Smooth muscle cell (in vitro differentiated cells): Measurements from ENCODE around the gene FTO. TPM values are rescaled to one million over a fixed set of nuclear protein-coding genes. Genes with fewer than 3 reads are reported as not detected.

Experiments used
- DNase-seq: peaks from one replicate; lab custom pipeline; 2025; ENCODE audit not compliant: unreplicated experiment; lab: John Stamatoyannopoulos, UW
- H2AFZ ChIP-seq: fragments of 200-600 bp; sonication (generic); 2 replicates; pipeline ENCODE4 v1.6.0; 2016; ENCODE audit warnings: antibody characterized with exemption, low read depth, mild to moderate bottlenecking
- H3F3A ChIP-seq: fragments of 200-600 bp; sonication (generic); 2 replicates; pipeline ENCODE4 v1.6.0; 2017; ENCODE audit warnings: antibody characterized with exemption, low read depth
- H3K27ac ChIP-seq: fragments of 200-600 bp; sonication (generic); 2 replicates; pipeline ENCODE4 v1.5.1; 2016; ENCODE audit warnings: low read depth, mild to moderate bottlenecking
- H3K27me3 ChIP-seq: fragments of 200-600 bp; sonication (generic); 2 replicates; pipeline ENCODE4 v1.6.1; 2016; ENCODE audit warnings: low read depth, mild to moderate bottlenecking
- H3K36me3 ChIP-seq: fragments of 200-600 bp; sonication (generic); 2 replicates; pipeline ENCODE4 v1.5.1; 2016; ENCODE audit warnings: low read depth
- H3K4me1 ChIP-seq: fragments of 200-600 bp; sonication (generic); 2 replicates; pipeline ENCODE4 v1.5.1; 2016; ENCODE audit warnings: low read depth
- H3K4me2 ChIP-seq: fragments of 200-600 bp; sonication (generic); 2 replicates; pipeline ENCODE4 v1.6.0; 2016; ENCODE audit warnings: mild to moderate bottlenecking
- H3K4me3 ChIP-seq: fragments of 200-600 bp; sonication (generic); 2 replicates; pipeline ENCODE4 v1.5.1; 2016; ENCODE audit warnings: mild to moderate bottlenecking
- H3K79me2 ChIP-seq: fragments of 200-600 bp; sonication (generic); 2 replicates; pipeline ENCODE4 v1.6.0; 2016; ENCODE audit warnings: low read depth, mild to moderate bottlenecking
- H3K9ac ChIP-seq: fragments of 200-600 bp; sonication (generic); 2 replicates; pipeline ENCODE4 v1.6.0; 2016; ENCODE audit warnings: low read depth
- H3K9me3 ChIP-seq: fragments of 200-600 bp; sonication (generic); replicated peaks from 2 replicates; pipeline ENCODE4 v1.5.1; 2016; ENCODE audit warnings: low read depth
- H4K20me1 ChIP-seq: fragments of 200-600 bp; sonication (generic); 2 replicates; pipeline ENCODE4 v1.6.0; 2016; ENCODE audit warnings: low read depth
- WGBS: methylation state at CpG from one replicate; pipeline ENCODE4 v1.1.7; 2016; ENCODE audit warnings: low lambda C conversion rate; 5-methylcytosine and 5-hydroxymethylcytosine counted together
- polyA plus RNA-seq: library from polyadenylated mRNA; unstranded; fragments of >200 nt; fragmentation: Nextera tagmentation; extraction: Ambion mirVana; gene quantifications from 2 replicates; pipeline ENCODE4 v1.2.1, GENCODE V29; 2016
- total RNA-seq: library from RNA; depleted of rRNA; stranded (reverse); fragments of >200 nt; gene quantifications from 2 replicates; pipeline ENCODE4 v1.2.3, GENCODE V29; 2014
- TF ChIP-seq, protein P1 (sequence below): fragments of 200-600 bp; sonication (generic); IDR thresholded peaks from 2 replicates; pipeline ENCODE4 v1.5.1; 2017; ENCODE audit warnings: borderline replicate concordance, mild to moderate bottlenecking, antibody characterized with exemption; ENCODE audit not compliant: insufficient read depth, poor library complexity, severe bottlenecking

The FTO gene
- total and polyA plus RNA-seq, 2 experiments from 2014 or later, result 81.1 to 89.9 TPM

DNA sequence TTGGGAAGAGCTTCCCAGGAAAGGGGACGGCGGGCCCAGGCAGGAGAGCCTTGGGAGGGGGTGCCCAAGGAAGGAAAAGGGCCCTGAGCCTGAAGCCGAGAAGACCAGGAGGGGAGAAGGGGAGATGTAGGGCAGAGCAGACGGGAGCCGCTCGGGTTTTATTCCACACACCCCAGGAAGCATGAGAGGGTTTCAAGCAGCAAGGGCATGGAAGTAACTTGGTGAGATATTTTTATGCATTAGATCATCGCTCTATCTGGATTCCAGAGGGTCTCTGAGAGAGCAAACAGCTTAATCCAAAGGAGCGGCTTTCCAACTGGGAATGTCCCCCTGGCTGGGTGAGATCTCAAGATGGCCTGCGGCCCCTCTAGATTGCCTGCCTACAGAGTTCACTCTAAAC lies 411.6 kb downstream of the FTO start:
- H3F3A ChIP-seq, result no peaks in the 10 kb centered on the region
- 97% methylated on average over 9 of the region's 9 CpGs for WGBS

DNA sequence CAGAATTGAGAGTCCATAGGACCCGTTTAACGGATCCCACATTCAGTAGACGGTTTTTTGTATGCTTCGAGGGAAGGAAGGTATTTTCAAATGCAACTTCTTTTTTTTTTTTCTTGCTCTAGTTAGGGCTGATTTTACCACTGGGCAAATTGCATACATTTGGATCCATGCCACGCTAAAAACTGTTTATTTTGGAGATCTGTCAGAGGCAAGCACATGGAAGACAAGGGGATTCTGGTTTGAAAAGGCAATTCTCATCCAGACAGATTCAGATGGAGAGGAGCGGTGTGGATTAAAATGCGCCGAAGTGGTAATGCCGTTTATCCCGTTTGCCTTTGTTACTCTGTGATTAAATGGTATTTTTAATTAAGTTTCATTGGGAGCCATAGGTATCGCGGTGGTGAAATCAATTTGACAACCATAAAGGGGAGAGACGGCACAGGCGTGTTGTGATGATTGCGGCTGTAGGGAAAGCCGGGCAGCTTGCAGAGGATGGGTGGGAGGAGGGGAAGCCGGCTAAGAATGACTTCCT lies 412.2 kb downstream of the FTO start:
- WGBS, result 92% methylated on average over 17 of the region's 17 CpGs
- no peaks in the 10 kb centered on the region for H3K9me3 ChIP-seq
- TF ChIP-seq, protein P1, sequence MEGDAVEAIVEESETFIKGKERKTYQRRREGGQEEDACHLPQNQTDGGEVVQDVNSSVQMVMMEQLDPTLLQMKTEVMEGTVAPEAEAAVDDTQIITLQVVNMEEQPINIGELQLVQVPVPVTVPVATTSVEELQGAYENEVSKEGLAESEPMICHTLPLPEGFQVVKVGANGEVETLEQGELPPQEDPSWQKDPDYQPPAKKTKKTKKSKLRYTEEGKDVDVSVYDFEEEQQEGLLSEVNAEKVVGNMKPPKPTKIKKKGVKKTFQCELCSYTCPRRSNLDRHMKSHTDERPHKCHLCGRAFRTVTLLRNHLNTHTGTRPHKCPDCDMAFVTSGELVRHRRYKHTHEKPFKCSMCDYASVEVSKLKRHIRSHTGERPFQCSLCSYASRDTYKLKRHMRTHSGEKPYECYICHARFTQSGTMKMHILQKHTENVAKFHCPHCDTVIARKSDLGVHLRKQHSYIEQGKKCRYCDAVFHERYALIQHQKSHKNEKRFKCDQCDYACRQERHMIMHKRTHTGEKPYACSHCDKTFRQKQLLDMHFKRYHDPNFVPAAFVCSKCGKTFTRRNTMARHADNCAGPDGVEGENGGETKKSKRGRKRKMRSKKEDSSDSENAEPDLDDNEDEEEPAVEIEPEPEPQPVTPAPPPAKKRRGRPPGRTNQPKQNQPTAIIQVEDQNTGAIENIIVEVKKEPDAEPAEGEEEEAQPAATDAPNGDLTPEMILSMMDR, result no peak

More for the DNA sequence above, 411.6 kb downstream of the FTO start:
- no peak overlapping the region for H3K4me3 ChIP-seq
- H3K36me3 ChIP-seq, result no peaks in the 10 kb centered on the region
- TF ChIP-seq, protein P1, result no peak
- no peak overlapping the region for H3K9ac ChIP-seq
- H3K4me2 ChIP-seq, result no peak overlapping the region
- no peaks in the 10 kb centered on the region for H3K27me3 ChIP-seq
- H3K4me1 ChIP-seq, result no peaks in the 10 kb centered on the region
- H2AFZ ChIP-seq, result no peak overlapping the region
- no peaks in the 10 kb centered on the region for H3K79me2 ChIP-seq
- no peaks in the 10 kb centered on the region for H3K9me3 ChIP-seq
- no peak for DNase-seq
- H3K27ac ChIP-seq, result no peak overlapping the region
- no peaks in the 10 kb centered on the region for H4K20me1 ChIP-seq

DNA sequence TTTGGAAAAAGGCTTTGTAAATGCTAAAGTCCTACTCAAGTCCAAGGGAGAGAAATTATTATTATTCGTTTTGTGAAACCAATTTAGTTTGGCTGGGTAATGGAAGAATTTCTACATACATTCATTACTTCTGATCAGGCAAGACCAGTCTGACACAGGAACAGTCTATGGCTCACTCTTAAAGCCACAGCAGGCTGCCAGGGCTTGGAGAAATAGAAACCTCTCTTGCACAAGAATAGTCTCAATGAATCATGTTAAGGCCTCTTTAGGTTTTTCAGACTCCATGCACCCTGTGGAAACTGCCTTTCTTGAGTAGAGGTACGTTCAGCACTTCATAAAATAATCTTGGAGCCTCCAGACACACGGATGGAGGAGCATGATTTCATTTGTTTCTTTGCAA lies 414.9 kb downstream of the FTO start:
- Histone ChIP-seq H3K4me3 (no peak overlapping the region), H3K9me3 (no peaks in the 10 kb centered on the region), H3K79me2 (no peaks in the 10 kb centered on the region), H3K27ac (no peak overlapping the region), H3K4me2 (no peak overlapping the region), H4K20me1 (no peaks in the 10 kb centered on the region), H3F3A (no peaks in the 10 kb centered on the region), H3K27me3 (no peaks in the 10 kb centered on the region), H3K36me3 (no peaks in the 10 kb centered on the region), H3K4me1 (no peaks in the 10 kb centered on the region), H2AFZ (no peak overlapping the region), H3K9ac (no peak overlapping the region)
- WGBS, result 90% methylated on average over 3 of the region's 3 CpGs
- no peak for DNase-seq
- TF ChIP-seq, protein P1, result no peak

More for the DNA sequence above, 412.2 kb downstream of the FTO start:
- no peak overlapping the region for H3K4me3 ChIP-seq
- no peaks in the 10 kb centered on the region for H4K20me1 ChIP-seq
- no peaks in the 10 kb centered on the region for H3K36me3 ChIP-seq
- DNase-seq, result no peak
- H3K9ac ChIP-seq, result no peak overlapping the region
- H3K4me1 ChIP-seq, result no peaks in the 10 kb centered on the region
- H3K27ac ChIP-seq, result no peak overlapping the region
- no peaks in the 10 kb centered on the region for H3K27me3 ChIP-seq
- no peaks in the 10 kb centered on the region for H3F3A ChIP-seq
- no peak overlapping the region for H2AFZ ChIP-seq
- no peak overlapping the region for H3K4me2 ChIP-seq
- no peaks in the 10 kb centered on the region for H3K79me2 ChIP-seq

DNA sequence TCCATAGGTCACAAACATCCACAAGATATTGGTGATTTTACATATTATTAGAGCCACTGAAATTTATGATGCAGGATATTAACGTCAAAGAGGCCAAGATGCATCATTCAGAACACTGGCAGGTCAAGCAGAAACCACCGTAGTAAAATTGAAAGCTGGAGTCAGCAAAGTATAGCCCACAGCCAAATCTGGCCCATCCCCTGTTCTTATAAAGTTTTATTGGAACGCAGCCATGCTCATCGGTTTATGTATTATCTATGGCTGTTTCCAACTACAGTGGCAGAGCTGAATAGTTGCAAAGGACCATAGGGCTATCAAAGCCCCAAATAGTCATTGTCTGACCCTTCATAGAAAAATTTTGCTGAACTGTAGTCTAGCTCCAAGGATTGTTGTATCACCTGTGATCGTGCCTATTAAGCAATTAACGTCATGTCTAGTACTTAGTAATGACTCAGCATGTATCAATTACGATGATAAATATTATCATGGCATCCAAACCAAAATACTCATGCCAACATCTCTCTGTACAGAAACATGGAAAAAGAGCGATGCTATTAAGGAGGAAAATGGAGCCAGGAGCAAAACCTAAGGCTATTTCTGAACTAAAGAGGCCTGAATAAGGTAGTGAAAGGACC lies 417.0 kb downstream of the FTO start:
- Histone ChIP-seq H3K27ac (no peak overlapping the region), H3F3A (no peaks in the 10 kb centered on the region), H3K4me2 (no peak overlapping the region), H3K36me3 (no peaks in the 10 kb centered on the region), H3K9ac (no peak overlapping the region), H2AFZ (no peak overlapping the region), H3K79me2 (no peaks in the 10 kb centered on the region), H3K4me1 (no peaks in the 10 kb centered on the region), H4K20me1 (no peaks in the 10 kb centered on the region), H3K9me3 (no peaks in the 10 kb centered on the region), H3K4me3 (no peak overlapping the region), H3K27me3 (no peaks in the 10 kb centered on the region)
- TF ChIP-seq, protein P1, result no peak
- 96% methylated on average over 8 of the region's 8 CpGs for WGBS
- DNase-seq, result no peak
